K562 (cell line): ENCODE measurements around the gene FAM50A. TPM values are rescaled to one million over a fixed set of nuclear protein-coding genes. Genes with fewer than 3 reads are reported as not detected.

Experiments used
- CTBP1 ChIP-seq: fragments of 450-650 bp; IDR thresholded peaks from 2 replicates; pipeline ENCODE4 v1.6.1; 2016; ENCODE audit warnings: borderline replicate concordance
- E2F4 ChIP-seq: sonication (generic); formaldehyde crosslinking; IDR thresholded peaks from 2 replicates; pipeline ENCODE4 v1.8.0; 2022; ENCODE audit warnings: mild to moderate bottlenecking, low read depth, missing genetic modification reagents
- ESRRA ChIP-seq: fragments of 450-650 bp; IDR thresholded peaks from 2 replicates; pipeline ENCODE4 v1.6.1; 2014; ENCODE audit warnings: low read depth, mild to moderate bottlenecking, moderate library complexity, borderline replicate concordance
- FOSL1 ChIP-seq: fragments of 200-800 bp; sonication (Bioruptor generic); conservative IDR thresholded peaks from 2 replicates; pipeline ENCODE4 v1.6.1; 2016; ENCODE audit warnings: missing genetic modification characterization, missing compliant biosample characterization
- GABPB2 ChIP-seq: fragments of 250-450 bp; sonication (Bioruptor Pico); conservative IDR thresholded peaks from 2 replicates; pipeline ENCODE4 v1.5.1; 2021; ENCODE audit warnings: mild to moderate bottlenecking
- MNT ChIP-seq, 2 experiments: fragments of 450-650 bp; conservative IDR thresholded peaks; 2 replicates each; pipeline ENCODE4 v1.6.1; 2017; ENCODE audit warnings: mild to moderate bottlenecking in 2 of 2, moderate library complexity in 2 of 2
- NFYB ChIP-seq: IDR thresholded peaks from 2 replicates; pipeline ENCODE4 v1.6.1; 2011; ENCODE audit warnings: mild to moderate bottlenecking, moderate library complexity; ENCODE audit not compliant: insufficient read length; ENCODE audit errors: extremely low read depth
- POLR2A ChIP-seq: fragments of 450-650 bp; conservative IDR thresholded peaks from 2 replicates; pipeline ENCODE4 v1.6.1; 2016
- RCOR1 ChIP-seq, 2 experiments: IDR thresholded peaks; 2 replicates each; pipeline ENCODE4 v1.6.1; 2012; ENCODE audit warnings: low read depth in 2 of 2, low read length in 2 of 2, borderline replicate concordance in 1 of 2, improper control_type of control experiment in 1 of 2
- ZEB2 ChIP-seq: fragments of 450-650 bp; IDR thresholded peaks from 2 replicates; pipeline ENCODE4 v1.6.1; 2016
- ZFP1 ChIP-seq: fragments of 450-650 bp; formaldehyde crosslinking; IDR thresholded peaks from 2 replicates; pipeline ENCODE4 v1.4.0; 2020; ENCODE audit warnings: mild to moderate bottlenecking, mixed read lengths
- ZKSCAN3 ChIP-seq: fragments of 250-450 bp; sonication (Bioruptor Pico); IDR thresholded peaks from 2 replicates; pipeline ENCODE4 v1.4.0; 2020
- ZNF217 ChIP-seq: sonication (generic); formaldehyde crosslinking; IDR thresholded peaks from 2 replicates; pipeline ENCODE4 v1.8.0; 2022; ENCODE audit warnings: mild to moderate bottlenecking, missing genetic modification reagents
- ZNF445 ChIP-seq: fragments of 250-450 bp; sonication (Bioruptor Pico); IDR thresholded peaks from 2 replicates; pipeline ENCODE4 v1.4.0; 2020; ENCODE audit warnings: low read depth, mild to moderate bottlenecking, moderate library complexity
- ZNF584 ChIP-seq: fragments of 200-800 bp; sonication (Bioruptor generic); IDR thresholded peaks from 2 replicates; pipeline ENCODE4 v1.6.1; 2016; ENCODE audit warnings: low read depth, mild to moderate bottlenecking, missing genetic modification characterization, missing compliant biosample characterization
- polyA plus RNA-seq, 8 experiments: library from polyadenylated mRNA; depleted of rRNA in 4 of 8; stranded (reverse) in 5 of 8; unstranded in 3 of 8; fragments of >200 nt; fragmentation: Nextera tagmentation in 2 of 8; fragmentation: Illumina TruSeq in 1 of 8; extraction: Ambion mirVana in 2 of 8; extraction: Trizol in 1 of 8; gene quantifications; 2 replicates each; pipeline versions ENCODE4 v1.2.1 to v1.2.3, GENCODE V29; 2011 to 2014; ENCODE audit warnings: inconsistent platforms in 1 of 8, missing spikeins in 1 of 8
- total RNA-seq, 7 experiments: library from RNA; depleted of rRNA in 6 of 7; stranded (reverse); fragments of >200 nt in 6 of 7; fragmentation: Illumina TruSeq in 2 of 7; extraction: Trizol in 2 of 7; gene quantifications; 2 replicates each; pipeline versions ENCODE4 v1.2.1 to v1.2.3, GENCODE V29; 2011 to 2021; ENCODE audit warnings: low replicate concordance in 1 of 7
- TF ChIP-seq, protein P1 (sequence below): sonication (generic); formaldehyde crosslinking; IDR thresholded peaks from 2 replicates; pipeline ENCODE4 v1.8.0; 2022; ENCODE audit warnings: mild to moderate bottlenecking, missing genetic modification reagents
- TF ChIP-seq, protein P2 (sequence below): fragments of 250-450 bp; sonication (Bioruptor Pico); IDR thresholded peaks from 2 replicates; pipeline ENCODE4 v1.5.0; 2021
- TF ChIP-seq, protein P3 (sequence below), 2 experiments: fragments of 200-800 bp in 1 of 2; sonication (Bioruptor generic) in 1 of 2; sonication (generic) in 1 of 2; formaldehyde crosslinking in 1 of 2; IDR thresholded peaks in 1 of 2; conservative IDR thresholded peaks in 1 of 2; 2 replicates each; pipeline versions ENCODE4 v1.5.0 to v1.6.1; 2016 to 2020; ENCODE audit warnings: missing compliant biosample characterization in 1 of 2, missing genetic modification characterization in 1 of 2, missing genetic modification reagents in 1 of 2
- TF ChIP-seq, protein P4 (sequence below): fragments of 250-450 bp; sonication (Bioruptor Pico); IDR thresholded peaks from 2 replicates; pipeline ENCODE4 v1.8.0; 2022; ENCODE audit warnings: moderate library complexity, mild to moderate bottlenecking, inconsistent platforms

The FAM50A gene
- total and polyA plus RNA-seq, 9 of the 15 experiments (the other 6 are each of a cell fraction or from before 2014, with no cell fraction given) = 4.4 to 114 (median 67.3) TPM

GRCh38 chrX:154478728-154479622, 35.0 kb downstream of the FAM50A start, which contains the start of gene LAGE3 (continued):
- TF ChIP-seq, protein P1, sequence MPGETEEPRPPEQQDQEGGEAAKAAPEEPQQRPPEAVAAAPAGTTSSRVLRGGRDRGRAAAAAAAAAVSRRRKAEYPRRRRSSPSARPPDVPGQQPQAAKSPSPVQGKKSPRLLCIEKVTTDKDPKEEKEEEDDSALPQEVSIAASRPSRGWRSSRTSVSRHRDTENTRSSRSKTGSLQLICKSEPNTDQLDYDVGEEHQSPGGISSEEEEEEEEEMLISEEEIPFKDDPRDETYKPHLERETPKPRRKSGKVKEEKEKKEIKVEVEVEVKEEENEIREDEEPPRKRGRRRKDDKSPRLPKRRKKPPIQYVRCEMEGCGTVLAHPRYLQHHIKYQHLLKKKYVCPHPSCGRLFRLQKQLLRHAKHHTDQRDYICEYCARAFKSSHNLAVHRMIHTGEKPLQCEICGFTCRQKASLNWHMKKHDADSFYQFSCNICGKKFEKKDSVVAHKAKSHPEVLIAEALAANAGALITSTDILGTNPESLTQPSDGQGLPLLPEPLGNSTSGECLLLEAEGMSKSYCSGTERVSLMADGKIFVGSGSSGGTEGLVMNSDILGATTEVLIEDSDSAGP (CRISPR knock-in tag) = no peak
- no peak for TF ChIP-seq ZNF217 (CRISPR knock-in tag)
- TF ChIP-seq ZEB2 = no peak
- TF ChIP-seq NFYB = no peak
- peak; percentile 84 for TF ChIP-seq CTBP1
- 0 out of 2 replicates have a peak, but pooled peaks have one; percentile 46 for TF ChIP-seq ESRRA
- TF ChIP-seq ZNF584 (CRISPR knock-in tag) = no peak
- TF ChIP-seq, protein P2, sequence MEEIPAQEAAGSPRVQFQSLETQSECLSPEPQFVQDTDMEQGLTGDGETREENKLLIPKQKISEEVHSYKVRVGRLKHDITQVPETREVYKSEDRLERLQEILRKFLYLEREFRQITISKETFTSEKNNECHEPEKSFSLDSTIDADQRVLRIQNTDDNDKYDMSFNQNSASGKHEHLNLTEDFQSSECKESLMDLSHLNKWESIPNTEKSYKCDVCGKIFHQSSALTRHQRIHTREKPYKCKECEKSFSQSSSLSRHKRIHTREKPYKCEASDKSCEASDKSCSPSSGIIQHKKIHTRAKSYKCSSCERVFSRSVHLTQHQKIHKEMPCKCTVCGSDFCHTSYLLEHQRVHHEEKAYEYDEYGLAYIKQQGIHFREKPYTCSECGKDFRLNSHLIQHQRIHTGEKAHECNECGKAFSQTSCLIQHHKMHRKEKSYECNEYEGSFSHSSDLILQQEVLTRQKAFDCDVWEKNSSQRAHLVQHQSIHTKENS (CRISPR knock-in tag) = no peak
- no peak for TF ChIP-seq GABPB2 (CRISPR knock-in tag)
- no peak for TF ChIP-seq ZFP1 (CRISPR knock-in tag)
- TF ChIP-seq, protein P3, sequence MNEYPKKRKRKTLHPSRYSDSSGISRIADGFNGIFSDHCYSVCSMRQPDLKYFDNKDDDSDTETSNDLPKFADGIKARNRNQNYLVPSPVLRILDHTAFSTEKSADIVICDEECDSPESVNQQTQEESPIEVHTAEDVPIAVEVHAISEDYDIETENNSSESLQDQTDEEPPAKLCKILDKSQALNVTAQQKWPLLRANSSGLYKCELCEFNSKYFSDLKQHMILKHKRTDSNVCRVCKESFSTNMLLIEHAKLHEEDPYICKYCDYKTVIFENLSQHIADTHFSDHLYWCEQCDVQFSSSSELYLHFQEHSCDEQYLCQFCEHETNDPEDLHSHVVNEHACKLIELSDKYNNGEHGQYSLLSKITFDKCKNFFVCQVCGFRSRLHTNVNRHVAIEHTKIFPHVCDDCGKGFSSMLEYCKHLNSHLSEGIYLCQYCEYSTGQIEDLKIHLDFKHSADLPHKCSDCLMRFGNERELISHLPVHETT (CRISPR knock-in tag; conservative IDR thresholded peaks at IDR 0.05 in 1 of 2, IDR thresholded peaks at IDR 0.05 in 1 of 2) = peak in 1 of 2 experiments; percentile 72; a peak in 2 of 4 replicates
- TF ChIP-seq E2F4 (CRISPR knock-in tag) = peak; percentile 87
- no peak for TF ChIP-seq ZNF445 (CRISPR knock-in tag)
- TF ChIP-seq, protein P4, sequence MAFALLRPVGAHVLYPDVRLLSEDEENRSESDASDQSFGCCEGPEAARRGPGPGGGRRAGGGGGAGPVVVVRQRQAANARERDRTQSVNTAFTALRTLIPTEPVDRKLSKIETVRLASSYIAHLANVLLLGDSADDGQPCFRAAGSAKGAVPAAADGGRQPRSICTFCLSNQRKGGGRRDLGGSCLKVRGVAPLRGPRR (CRISPR knock-in tag) = no peak
- peak; percentile 75 for TF ChIP-seq POLR2A
- no peak for TF ChIP-seq ZKSCAN3 (CRISPR knock-in tag)
- TF ChIP-seq FOSL1 (tag) = no peak
- peak; percentile 97 to 98 for TF ChIP-seq MNT (conservative IDR thresholded peaks at IDR 0.05)
- 0 out of 4 replicates have a peak, but pooled peaks of 1 of the 2 experiments have one; percentile 41 for TF ChIP-seq RCOR1 (IDR thresholded peaks at IDR 0.05; ENCODE audit: borderline replicate concordance in 1 of 2, low read depth in 2 of 2, low read length in 2 of 2)
